Neuronal stem cell (in vitro differentiated cells): ENCODE measurements around the gene CD79A.

Experiments used
- DNase-seq: peaks from one replicate; pipeline ENCODE4 v3.0.0-alpha.2; 2013; ENCODE audit warnings: low spot score
- H2AFZ ChIP-seq: one replicate; pipeline ENCODE4 v1.6.1; 2013; ENCODE audit warnings: mild to moderate bottlenecking, low read length, inconsistent platforms
- H2AK5ac ChIP-seq: 2 replicates; pipeline ENCODE4 v1.6.1; 2013; ENCODE audit warnings: low read depth, mild to moderate bottlenecking, inconsistent platforms, low read length, moderate library complexity, mixed read lengths
- H2BK120ac ChIP-seq: 2 replicates; pipeline ENCODE4 v1.6.1; 2013; ENCODE audit warnings: low read depth, mild to moderate bottlenecking, inconsistent platforms, low read length, moderate library complexity, mixed read lengths
- H2BK12ac ChIP-seq: one replicate; pipeline ENCODE4 v1.6.1; 2013; ENCODE audit warnings: low read length, inconsistent platforms
- H2BK15ac ChIP-seq: 2 replicates; pipeline ENCODE4 v1.6.1; 2013; ENCODE audit warnings: mild to moderate bottlenecking, low read length, inconsistent platforms, mixed read lengths
- H2BK5ac ChIP-seq: one replicate; pipeline ENCODE4 v1.6.1; 2013; ENCODE audit warnings: inconsistent platforms, mild to moderate bottlenecking, low read length, moderate library complexity
- H3K14ac ChIP-seq: one replicate; pipeline ENCODE4 v1.6.1; 2013; ENCODE audit warnings: low read length, inconsistent platforms
- H3K18ac ChIP-seq: 2 replicates; pipeline ENCODE4 v1.6.1; 2013; ENCODE audit warnings: low read length, inconsistent platforms
- H3K23ac ChIP-seq: 2 replicates; pipeline ENCODE4 v1.6.1; 2013; ENCODE audit warnings: low read depth, mild to moderate bottlenecking, mixed read lengths, low read length, inconsistent platforms; ENCODE audit not compliant: poor library complexity
- H3K27ac ChIP-seq: replicated peaks from 3 replicates; pipeline ENCODE4 v1.5.1; 2013; ENCODE audit warnings: low read length, inconsistent platforms
- H3K27me3 ChIP-seq, 3 experiments: 2 replicates each; pipeline ENCODE4 v1.6.1; 2013; ENCODE audit warnings: low read length in 3 of 3, mild to moderate bottlenecking in 2 of 3, inconsistent platforms in 1 of 3, low read depth in 1 of 3, mixed read lengths in 1 of 3, moderate library complexity in 1 of 3; ENCODE audit not compliant: control insufficient read depth in 3 of 3, insufficient read depth in 3 of 3
- H3K36me3 ChIP-seq, 2 donors: replicated peaks in 1 of 2; 2 replicates each; pipeline ENCODE4 v1.6.1; 2013; ENCODE audit warnings: low read length in 2 of 2; ENCODE audit not compliant: control insufficient read depth in 2 of 2, insufficient read depth in 2 of 2
- H3K4ac ChIP-seq: 2 replicates; pipeline ENCODE4 v1.6.1; 2013; ENCODE audit warnings: inconsistent platforms, mild to moderate bottlenecking, low read length, moderate library complexity
- H3K4me1 ChIP-seq, 2 donors: 1 replicate in 1 of 2; 2 replicates in 1 of 2; pipeline ENCODE4 v1.6.1; 2013; ENCODE audit warnings: low read length in 2 of 2, low read depth in 1 of 2; ENCODE audit not compliant: control insufficient read depth in 2 of 2, insufficient read depth in 1 of 2
- H3K4me2 ChIP-seq: one replicate; pipeline ENCODE4 v1.6.1; 2013; ENCODE audit warnings: mild to moderate bottlenecking, low read length, inconsistent platforms; ENCODE audit not compliant: insufficient read depth, poor library complexity, severe bottlenecking
- H3K4me3 ChIP-seq, 2 donors: 2 replicates each; pipeline ENCODE4 v1.5.1; 2013; ENCODE audit warnings: low read length in 2 of 2, mild to moderate bottlenecking in 2 of 2, inconsistent platforms in 1 of 2, moderate library complexity in 1 of 2
- H3K79me1 ChIP-seq: one replicate; pipeline ENCODE4 v1.6.1; 2013; ENCODE audit warnings: low read depth, mild to moderate bottlenecking, inconsistent platforms, low read length, moderate library complexity
- H3K9ac ChIP-seq: one replicate; pipeline ENCODE4 v1.6.1; 2013; ENCODE audit warnings: mild to moderate bottlenecking, low read depth, low read length, inconsistent platforms; ENCODE audit not compliant: poor library complexity
- H3K9me3 ChIP-seq, 2 donors: replicated peaks in 1 of 2; 2 replicates each; pipeline versions ENCODE3 to v1.6.1; 2013; ENCODE audit warnings: low read length in 2 of 2, mild to moderate bottlenecking in 2 of 2, inconsistent platforms in 1 of 2, low read depth in 1 of 2, mixed read lengths in 1 of 2, moderate library complexity in 1 of 2; ENCODE audit not compliant: control insufficient read depth in 2 of 2, insufficient read depth in 1 of 2
- H4K8ac ChIP-seq: one replicate; pipeline ENCODE4 v1.6.1; 2013; ENCODE audit warnings: low read depth, mild to moderate bottlenecking, inconsistent platforms, low read length, moderate library complexity
- H4K91ac ChIP-seq: one replicate; pipeline ENCODE4 v1.6.1; 2013; ENCODE audit warnings: low read length, low read depth, mild to moderate bottlenecking, inconsistent platforms; ENCODE audit not compliant: poor library complexity
- WGBS, 2 donors: extraction: QIAGEN DNeasy Blood & Tissue Kit; methylation state at CpG; one replicate each; pipeline ENCODE4 v1.1.7; 2013; ENCODE audit warnings: missing lambda C conversion rate in 2 of 2, mixed read lengths in 1 of 2; ENCODE audit not compliant: insufficient read length in 2 of 2, insufficient replicate concordance in 1 of 2; ENCODE audit errors: extremely low coverage in 2 of 2; 5-methylcytosine and 5-hydroxymethylcytosine counted together

CD79A gene

GRCh38 chr19:41863209-41863931 is 13.7 kb upstream of the CD79A start:
- Histone ChIP-seq H3K27ac (no peak overlapping the region), H4K8ac (no peak overlapping the region), H2AFZ (no peak overlapping the region), H3K27me3 (no peaks in the 10 kb centered on the region), H3K18ac (no peak overlapping the region), H2AK5ac (no peak overlapping the region), H3K9me3 (no peaks in the 10 kb centered on the region), H2BK5ac (no peak overlapping the region), H3K4me1 (peaks cover 16 to 21% of the 10 kb centered on the region in 2 donors), H2BK120ac (no peak overlapping the region), H3K23ac (no peak overlapping the region), H3K9ac (no peak overlapping the region), H2BK15ac (no peak overlapping the region), H3K4me2 (no peak overlapping the region), H2BK12ac (no peak overlapping the region), H3K36me3 (peaks cover 58 to 74% of the 10 kb centered on the region in 2 donors), H3K4ac (no peak overlapping the region), H3K79me1 (peaks cover 29% of the 10 kb centered on the region), H4K91ac (no peak overlapping the region), H3K4me3 (no peak overlapping the region), H3K14ac (no peak overlapping the region)
- no CpG with 5 or more reads among the region's 11 CpGs for WGBS, 2 donors
- no peak for DNase-seq

DNA sequence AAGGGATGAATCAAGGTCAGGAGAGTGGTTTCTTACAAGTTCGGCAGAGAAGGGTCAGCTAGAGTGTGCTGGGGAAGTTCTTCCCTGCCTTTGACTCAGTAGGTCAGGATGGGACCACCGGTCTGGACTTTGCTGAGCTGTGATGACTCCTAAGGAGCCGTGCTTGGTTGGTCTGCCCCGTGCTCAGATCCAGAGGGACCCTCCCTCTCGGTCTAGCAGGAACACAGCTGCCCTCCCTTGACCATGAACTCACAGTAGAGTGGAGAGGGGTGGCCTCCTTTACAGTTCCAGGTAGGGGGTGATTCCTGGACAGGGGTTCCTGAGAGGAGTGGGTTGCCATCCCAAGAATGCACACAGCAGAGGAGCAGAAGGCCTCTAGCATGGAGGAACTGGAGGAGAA is 12.7 kb upstream of the CD79A start:
- no CpG with 5 or more reads among the region's 5 CpGs for WGBS, 2 donors
- H3K4me2 ChIP-seq, result no peak overlapping the region
- H3K9ac ChIP-seq, result peak overlapping the region; percentile 2
- DNase-seq, result no peak
- peak overlapping the region in 1 of 2 donors; percentile 24 for H3K4me3 ChIP-seq
- H2BK120ac ChIP-seq, result no peak overlapping the region
- H2BK15ac ChIP-seq, result no peak overlapping the region
- no peak overlapping the region for H3K18ac ChIP-seq
- peaks cover 16 to 19% of the 10 kb centered on the region in 2 donors for H3K4me1 ChIP-seq
- no peak overlapping the region for H2AFZ ChIP-seq
- no peaks in the 10 kb centered on the region for H3K27me3 ChIP-seq
- H2BK12ac ChIP-seq, result no peak overlapping the region
- H3K4ac ChIP-seq, result no peak overlapping the region
- no peak overlapping the region for H4K8ac ChIP-seq
- no peak overlapping the region for H2BK5ac ChIP-seq
- H3K9me3 ChIP-seq, result no peaks in the 10 kb centered on the region
- no peak overlapping the region for H3K27ac ChIP-seq
- peaks cover 68 to 84% of the 10 kb centered on the region in 2 donors for H3K36me3 ChIP-seq
- peaks cover 31% of the 10 kb centered on the region for H3K79me1 ChIP-seq
- no peak overlapping the region for H3K14ac ChIP-seq
- H3K23ac ChIP-seq, result peak overlapping the region; percentile 34
- H4K91ac ChIP-seq, result no peak overlapping the region
- H2AK5ac ChIP-seq, result no peak overlapping the region

DNA sequence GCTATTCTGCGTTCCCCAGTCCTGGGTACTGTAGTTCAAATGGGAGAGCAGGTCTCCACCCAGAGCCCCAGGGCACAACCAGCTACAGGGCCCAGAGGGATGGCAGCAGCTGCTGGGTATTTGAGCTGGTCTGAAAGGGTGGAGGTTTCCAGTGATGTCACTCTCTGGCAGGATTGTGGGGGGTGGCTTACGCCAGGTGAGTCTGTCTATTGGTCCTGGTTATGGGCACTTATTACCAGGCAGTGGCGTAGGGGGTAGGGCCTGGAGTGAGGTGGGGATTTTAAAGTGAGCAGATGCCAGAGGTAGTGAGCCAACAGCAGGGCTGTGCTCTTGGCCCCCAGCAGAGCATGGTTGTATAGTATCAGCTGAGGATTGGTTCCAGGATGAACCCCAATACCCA is 10.8 kb upstream of the CD79A start:
- Histone ChIP-seq H3K9me3 (no peaks in the 10 kb centered on the region), H4K91ac (no peak overlapping the region), H2AK5ac (no peak overlapping the region), H3K79me1 (peaks cover 23% of the 10 kb centered on the region), H2BK5ac (peak overlapping the region; percentile 84), H2BK15ac (no peak overlapping the region), H3K4me1 (peaks cover 12 to 16% of the 10 kb centered on the region in 2 donors), H3K23ac (peak overlapping the region; percentile 4), H4K8ac (no peak overlapping the region), H3K27ac (no peak overlapping the region), H2BK120ac (no peak overlapping the region), H3K4me2 (no peak overlapping the region), H3K36me3 (peaks cover 76 to 95% of the 10 kb centered on the region in 2 donors), H3K14ac (no peak overlapping the region), H3K27me3 (no peaks in the 10 kb centered on the region), H3K4me3 (no peak overlapping the region), H2BK12ac (no peak overlapping the region), H3K9ac (no peak overlapping the region), H3K4ac (no peak overlapping the region), H3K18ac (no peak overlapping the region), H2AFZ (no peak overlapping the region)
- WGBS, 2 donors, result no CpG with 5 or more reads among the region's 3 CpGs
- no peak for DNase-seq

DNA sequence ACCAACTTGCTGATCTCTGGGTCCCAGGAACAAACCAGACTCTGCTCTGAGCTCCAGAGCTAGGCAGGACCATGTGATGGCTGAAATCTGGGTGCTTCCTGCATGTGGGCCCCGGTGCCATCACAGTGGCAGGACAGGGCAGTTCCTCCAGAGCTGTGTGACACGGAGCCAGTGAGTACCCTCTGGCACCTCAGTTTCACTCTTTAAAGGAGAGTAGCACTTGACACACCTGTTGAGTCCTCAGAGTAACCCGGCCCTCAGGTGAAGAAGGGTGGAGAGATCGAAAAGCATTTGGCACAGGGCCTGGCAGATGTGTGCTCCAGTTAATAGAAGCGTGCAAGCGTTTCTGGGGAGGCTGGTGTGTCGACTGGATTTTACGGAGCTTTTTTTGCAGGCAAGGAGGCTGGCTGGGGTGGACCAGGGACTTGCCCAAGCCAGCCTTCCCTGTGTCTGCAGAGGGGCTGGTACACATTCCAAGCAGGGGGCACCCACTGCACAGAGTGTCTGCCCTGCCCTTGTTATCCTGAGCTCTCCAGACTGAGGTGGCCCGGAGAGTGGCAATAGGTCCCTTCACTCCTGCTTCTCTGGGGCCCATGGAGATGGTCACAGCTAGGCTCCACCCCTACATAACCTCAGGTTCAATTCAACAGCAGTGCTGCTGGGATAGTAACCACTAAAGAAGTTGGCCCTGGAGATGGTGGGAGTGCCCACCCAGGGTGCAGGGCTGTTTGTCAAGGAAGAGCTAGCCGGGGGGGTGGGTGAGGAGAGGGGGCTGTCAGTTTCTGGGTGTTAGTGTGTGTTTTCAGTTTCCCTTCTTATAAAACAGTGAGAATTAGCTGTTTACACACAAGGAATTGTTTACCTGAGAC is 8.7 kb upstream of the CD79A start:
- Histone ChIP-seq H3K4me2 (no peak overlapping the region), H2BK120ac (no peak overlapping the region), H3K79me1 (peaks cover 18% of the 10 kb centered on the region), H3K4ac (no peak overlapping the region), H2BK12ac (no peak overlapping the region), H3K4me3 (no peak overlapping the region), H3K9ac (no peak overlapping the region), H3K27ac (no peak overlapping the region), H2BK15ac (no peak overlapping the region), H3K27me3 (no peaks in the 10 kb centered on the region), H4K8ac (no peak overlapping the region), H3K18ac (no peak overlapping the region), H3K9me3 (no peaks in the 10 kb centered on the region), H3K14ac (no peak overlapping the region), H2BK5ac (no peak overlapping the region), H4K91ac (no peak overlapping the region), H2AK5ac (no peak overlapping the region), H2AFZ (no peak overlapping the region), H3K36me3 (peaks cover 66 to 85% of the 10 kb centered on the region in 2 donors), H3K4me1 (peaks cover 0 to 3% of the 10 kb centered on the region in 2 donors), H3K23ac (no peak overlapping the region)
- no CpG with 5 or more reads among the region's 10 CpGs for WGBS, 2 donors
- no peak for DNase-seq
